Measurements from ENCODE around the gene HIC2.
"Not testable (repeated sequence)": the region's sequence is repeated elsewhere in the genome, so short reads cannot be mapped to it uniquely, and the experiment has no call there.

GRCh38 chr22:21407139-21407538, 10.0 kb upstream of the HIC2 start:
- not testable (repeated sequence) for TF ChIP-seq CTCF, POLR2A (IDR thresholded peaks at IDR 0.05)

Data from uterus (tissue), 2 donors.